Measurements from ENCODE around the gene SIDT2.
A peak's percentile ranks its signal among the peaks of the same experiment; 100 is the strongest.
"Not testable (repeated sequence)": the region's sequence is repeated elsewhere in the genome, so short reads cannot be mapped to it uniquely, and the experiment has no call there.

Gene SIDT2

GRCh38 chr11:117172724-117173421, 5.7 kb upstream of the SIDT2 start:
- DNase-seq, result no peak

- no peak for DNase-seq
Observed at GRCh38 chr11:117175104-117175503, 3.4 kb upstream of the SIDT2 start.

- DNase-seq, result no peak
Observed at GRCh38 chr11:117175781-117176180, 2.8 kb upstream of the SIDT2 start.

GRCh38 chr11:117176186-117176585, 2.4 kb upstream of the SIDT2 start:
- no peak for DNase-seq

- DNase-seq, result no peak
Observed at GRCh38 chr11:117177534-117178209, 871 bp upstream of the SIDT2 start.

- DNase-seq, result peak; percentile 42
Observed at GRCh38 chr11:117179048-117179999, 781 bp downstream of the SIDT2 start.

GRCh38 chr11:117180020-117180419, 1.5 kb downstream of the SIDT2 start:
- DNase-seq, result no peak

GRCh38 chr11:117180661-117181585, 2.4 kb downstream of the SIDT2 start:
- DNase-seq, result peak; percentile 23

- DNase-seq, result no peak
Observed at GRCh38 chr11:117181586-117182550, 3.3 kb downstream of the SIDT2 start.

GRCh38 chr11:117182551-117182935, 4.0 kb downstream of the SIDT2 start:
- DNase-seq, result no peak

- DNase-seq, result not testable (repeated sequence)
Observed at GRCh38 chr11:117183178-117183577, 4.6 kb downstream of the SIDT2 start.

GRCh38 chr11:117183724-117184349, 5.3 kb downstream of the SIDT2 start:
- no peak for DNase-seq

- no peak for DNase-seq
Observed at GRCh38 chr11:117185736-117186430, 7.3 kb downstream of the SIDT2 start.

GRCh38 chr11:117186431-117186761, 7.9 kb downstream of the SIDT2 start:
- DNase-seq, result no peak

GRCh38 chr11:117187007-117187406, 8.5 kb downstream of the SIDT2 start:
- no peak for DNase-seq

GRCh38 chr11:117187428-117187798, 8.9 kb downstream of the SIDT2 start:
- DNase-seq, result no peak

GRCh38 chr11:117187799-117188481, 9.4 kb downstream of the SIDT2 start:
- no peak for DNase-seq

- DNase-seq, result no peak
Observed at GRCh38 chr11:117188620-117189081, 10.1 kb downstream of the SIDT2 start.

- DNase-seq, result no peak
Observed at GRCh38 chr11:117189191-117189940, 10.8 kb downstream of the SIDT2 start.
